Measurements from ENCODE around the gene FBXO39. TPM values are rescaled to one million over a fixed set of nuclear protein-coding genes. Genes with fewer than 3 reads are reported as not detected.

FBXO39 gene
- total RNA-seq, 1 experiment from 2014 or later: not detected

DNA sequence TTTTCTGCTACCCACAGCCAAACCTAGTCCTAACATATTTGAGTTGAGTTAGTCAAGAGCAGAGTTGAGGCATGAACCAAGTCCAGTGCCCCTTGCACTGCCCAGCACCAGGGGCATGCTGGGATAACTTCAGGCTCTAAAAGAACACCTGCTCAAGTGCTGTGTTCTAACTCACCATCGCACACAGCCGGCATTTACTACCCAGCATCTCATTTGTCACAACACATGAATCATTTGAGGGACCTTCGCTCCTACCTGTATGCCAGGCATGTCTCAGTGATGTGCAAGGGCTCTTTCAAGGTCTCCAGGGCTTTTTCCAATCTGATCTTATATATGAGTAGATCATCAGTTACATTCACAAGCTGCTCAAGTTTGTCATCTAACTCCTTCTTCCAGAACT lies 42.9 kb downstream of the FBXO39 start:
- ChIA-PET RAD21 (ENCODE audit: low non-redundant PET in 1 of 2, low total read pairs in 2 of 2, uncharacterized antibody in 2 of 2, unreplicated experiment in 2 of 2) (no interaction called here), CTCF (no interaction called here), POLR2A (no interaction called here)
- DNase-seq (ENCODE audit: low read depth, low spot score): no peak
- Histone ChIP-seq H3K4me3 (replicated peaks in 1 of 2; ENCODE audit: low read depth in 1 of 2, low read length in 2 of 2) (no peak overlapping the region), H3K9me3 (ENCODE audit: control insufficient read depth in 1 of 2, insufficient read depth in 1 of 2, low read depth in 1 of 2, low read length in 2 of 2) (no peaks in the 10 kb centered on the region), H3K9me2 (ENCODE audit: insufficient read depth) (no peaks in the 10 kb centered on the region), H3K27ac (ENCODE audit: low read depth, low read length) (no peak overlapping the region), H3K4me2 (ENCODE audit: low read length) (no peak overlapping the region), H3K9ac (ENCODE audit: low read length) (no peak overlapping the region), H3K79me2 (ENCODE audit: insufficient read depth, low read length) (no peaks in the 10 kb centered on the region), H2AFZ (ENCODE audit: low read depth, low read length, poor library complexity, severe bottlenecking) (no peak overlapping the region), H3K27me3 (ENCODE audit: insufficient read depth, low read length) (peaks cover 7% of the 10 kb centered on the region; the same call in 1 of the 2 replicates), H3K36me3 (ENCODE audit: control insufficient read depth in 1 of 2, insufficient read depth in 2 of 2, low read length in 2 of 2) (no peaks in the 10 kb centered on the region), H4K20me1 (ENCODE audit: insufficient read depth) (no peaks in the 10 kb centered on the region), H3K4me1 (ENCODE audit: control insufficient read depth in 1 of 2, insufficient read depth in 2 of 2, low read length in 2 of 2) (peaks cover 0 to 8% of the 10 kb centered on the region in 2 experiments; a peak in 2 of 4 replicates)
- TF ChIP-seq ZBTB33 (IDR thresholded peaks at IDR 0.05; ENCODE audit: extremely low read depth, insufficient replicate concordance, low read length): no peak
- TF ChIP-seq EZH2 (IDR thresholded peaks at IDR 0.05): no peak
- no peak for TF ChIP-seq FOSL1 (IDR thresholded peaks at IDR 0.05; ENCODE audit: low read depth)
- TF ChIP-seq MAX (IDR thresholded peaks at IDR 0.05): no peak
- TF ChIP-seq CEBPB (IDR thresholded peaks at IDR 0.05; ENCODE audit: low read depth): no peak
- TF ChIP-seq JUND (IDR thresholded peaks at IDR 0.05): no peak
- TF ChIP-seq, protein P1, sequence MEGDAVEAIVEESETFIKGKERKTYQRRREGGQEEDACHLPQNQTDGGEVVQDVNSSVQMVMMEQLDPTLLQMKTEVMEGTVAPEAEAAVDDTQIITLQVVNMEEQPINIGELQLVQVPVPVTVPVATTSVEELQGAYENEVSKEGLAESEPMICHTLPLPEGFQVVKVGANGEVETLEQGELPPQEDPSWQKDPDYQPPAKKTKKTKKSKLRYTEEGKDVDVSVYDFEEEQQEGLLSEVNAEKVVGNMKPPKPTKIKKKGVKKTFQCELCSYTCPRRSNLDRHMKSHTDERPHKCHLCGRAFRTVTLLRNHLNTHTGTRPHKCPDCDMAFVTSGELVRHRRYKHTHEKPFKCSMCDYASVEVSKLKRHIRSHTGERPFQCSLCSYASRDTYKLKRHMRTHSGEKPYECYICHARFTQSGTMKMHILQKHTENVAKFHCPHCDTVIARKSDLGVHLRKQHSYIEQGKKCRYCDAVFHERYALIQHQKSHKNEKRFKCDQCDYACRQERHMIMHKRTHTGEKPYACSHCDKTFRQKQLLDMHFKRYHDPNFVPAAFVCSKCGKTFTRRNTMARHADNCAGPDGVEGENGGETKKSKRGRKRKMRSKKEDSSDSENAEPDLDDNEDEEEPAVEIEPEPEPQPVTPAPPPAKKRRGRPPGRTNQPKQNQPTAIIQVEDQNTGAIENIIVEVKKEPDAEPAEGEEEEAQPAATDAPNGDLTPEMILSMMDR (IDR thresholded peaks at IDR 0.05 in 2 of 3, conservative IDR thresholded peaks at IDR 0.05 in 1 of 3; ENCODE audit: borderline replicate concordance in 1 of 3, insufficient read depth in 1 of 3, low read depth in 2 of 3, low read length in 2 of 3): no peak
- no peak for TF ChIP-seq POLR2AphosphoS5 (IDR thresholded peaks at IDR 0.05; ENCODE audit: low read depth, low read length)
- TF ChIP-seq YY1 (IDR thresholded peaks at IDR 0.05; ENCODE audit: extremely low read depth, insufficient replicate concordance, low read depth, low read length): no peak
- ATAC-seq: no peak
- BruUV-seq (replicated peaks): no TSS peak
- intact Hi-C loops (cut with micrococcal nuclease): no loop called here
